Hindlimb muscle (tissue), 1 donor: Measurements from ENCODE around the gene ATXN7. TPM values are rescaled to one million over a fixed set of nuclear protein-coding genes. Genes with fewer than 3 reads are reported as not detected.

Experiments used
- DNase-seq: peaks from one replicate; pipeline ENCODE4 v3.0.0-alpha.2; 2013
- polyA plus RNA-seq: library from polyadenylated mRNA; unstranded; fragments of 120-200 nt; gene quantifications from one replicate; pipeline ENCODE4 v1.2.1, GENCODE V29; 2013; ENCODE audit not compliant: insufficient read length

Gene ATXN7
- polyA plus RNA-seq, 1 donor, result 13.6 TPM

- DNase-seq, result no peak
Observed at GRCh38 chr3:63990733-63991132, 127.1 kb downstream of the ATXN7 start.

GRCh38 chr3:63991666-63992065 lies 128.0 kb downstream of the ATXN7 start:
- DNase-seq, result no peak

GRCh38 chr3:63992516-63993209 lies 129.0 kb downstream of the ATXN7 start:
- no peak for DNase-seq

GRCh38 chr3:63993653-63994079 lies 130.0 kb downstream of the ATXN7 start:
- peak; percentile 74 for DNase-seq

GRCh38 chr3:63995086-63995485 lies 131.4 kb downstream of the ATXN7 start:
- DNase-seq, result no peak

- DNase-seq, result no peak
Observed at GRCh38 chr3:63998852-63999754, 135.4 kb downstream of the ATXN7 start.

GRCh38 chr3:64000453-64001055 lies 136.9 kb downstream of the ATXN7 start:
- DNase-seq, result no peak

- DNase-seq, result no peak
Observed at GRCh38 chr3:64002233-64002632, 138.6 kb downstream of the ATXN7 start.

- DNase-seq, result no peak
Observed at GRCh38 chr3:64003589-64003988, 139.9 kb downstream of the ATXN7 start.

GRCh38 chr3:64008017-64008416 lies 144.3 kb downstream of the ATXN7 start:
- no peak for DNase-seq

GRCh38 chr3:64008487-64009351 lies 145.1 kb downstream of the ATXN7 start:
- no peak for DNase-seq

- no peak for DNase-seq
Observed at GRCh38 chr3:64009528-64009927, 145.9 kb downstream of the ATXN7 start.

GRCh38 chr3:64010199-64010598 lies 146.5 kb downstream of the ATXN7 start:
- no peak for DNase-seq

- DNase-seq, result no peak
Observed at GRCh38 chr3:64011685-64012084, 148.0 kb downstream of the ATXN7 start.

GRCh38 chr3:64016941-64017620 lies 153.4 kb downstream of the ATXN7 start:
- DNase-seq, result no peak

- no peak for DNase-seq
Observed at GRCh38 chr3:64019271-64019670, 155.6 kb downstream of the ATXN7 start.

GRCh38 chr3:64019879-64020278 lies 156.2 kb downstream of the ATXN7 start:
- DNase-seq, result no peak

- no peak for DNase-seq
Observed at GRCh38 chr3:64021922-64022321, 158.3 kb downstream of the ATXN7 start.

GRCh38 chr3:64022451-64023186 lies 159.0 kb downstream of the ATXN7 start:
- DNase-seq, result no peak

GRCh38 chr3:64023187-64023860 lies 159.7 kb downstream of the ATXN7 start, which contains the start of gene PSMD6:
TSS of gene PSMD6 (minus strand) at chr3:64023494. CDS start at chr3:64023419, 75 bp downstream.
- DNase-seq, result peak; percentile 88
